Parathyroid adenoma (tissue), 2 donors: ENCODE results near the gene GALNT18.

Experiments
- H2AFZ ChIP-seq: fragments of 300-600 bp; sonication (generic); one replicate; pipeline ENCODE4 v1.7.0; 2017; ENCODE audit warnings: antibody characterized with exemption, mild to moderate bottlenecking
- H3K27ac ChIP-seq: fragments of 300-600 bp; sonication (generic); one replicate; pipeline ENCODE4 v1.7.0; 2017
- H3K27me3 ChIP-seq: fragments of 300-600 bp; sonication (generic); one replicate; pipeline ENCODE4 v1.7.0; 2017; ENCODE audit warnings: low read length; ENCODE audit not compliant: control insufficient read depth, insufficient read depth
- H3K36me3 ChIP-seq: fragments of 300-600 bp; sonication (generic); one replicate; pipeline ENCODE4 v1.7.0; 2017; ENCODE audit warnings: low read length; ENCODE audit not compliant: control insufficient read depth, insufficient read depth
- H3K4me1 ChIP-seq: fragments of 300-600 bp; sonication (generic); one replicate; pipeline ENCODE4 v1.7.0; 2017; ENCODE audit warnings: control low read depth
- H3K4me2 ChIP-seq: fragments of 300-600 bp; sonication (generic); one replicate; pipeline ENCODE4 v1.7.0; 2017; ENCODE audit warnings: low read length
- H3K4me3 ChIP-seq: fragments of 300-600 bp; sonication (generic); one replicate; pipeline ENCODE4 v1.7.0; 2017; ENCODE audit warnings: low read depth, low read length
- H3K79me2 ChIP-seq: fragments of 300-600 bp; sonication (generic); one replicate; pipeline ENCODE4 v1.7.0; 2017; ENCODE audit warnings: control low read depth
- H3K9ac ChIP-seq: fragments of 300-600 bp; sonication (generic); one replicate; pipeline ENCODE4 v1.7.0; 2017; ENCODE audit warnings: mild to moderate bottlenecking
- H3K9me3 ChIP-seq: fragments of 300-600 bp; sonication (generic); one replicate; pipeline ENCODE4 v1.7.0; 2017; ENCODE audit warnings: low read length; ENCODE audit not compliant: control insufficient read depth
- CTCF ChIP-seq: fragments of 300-600 bp; sonication (generic); IDR thresholded peaks from one replicate; pipeline ENCODE4 v1.7.0; 2017; ENCODE audit warnings: antibody characterized with exemption, mild to moderate bottlenecking
- donor health status: primary hyperparathyroidism.

Gene GALNT18

DNA sequence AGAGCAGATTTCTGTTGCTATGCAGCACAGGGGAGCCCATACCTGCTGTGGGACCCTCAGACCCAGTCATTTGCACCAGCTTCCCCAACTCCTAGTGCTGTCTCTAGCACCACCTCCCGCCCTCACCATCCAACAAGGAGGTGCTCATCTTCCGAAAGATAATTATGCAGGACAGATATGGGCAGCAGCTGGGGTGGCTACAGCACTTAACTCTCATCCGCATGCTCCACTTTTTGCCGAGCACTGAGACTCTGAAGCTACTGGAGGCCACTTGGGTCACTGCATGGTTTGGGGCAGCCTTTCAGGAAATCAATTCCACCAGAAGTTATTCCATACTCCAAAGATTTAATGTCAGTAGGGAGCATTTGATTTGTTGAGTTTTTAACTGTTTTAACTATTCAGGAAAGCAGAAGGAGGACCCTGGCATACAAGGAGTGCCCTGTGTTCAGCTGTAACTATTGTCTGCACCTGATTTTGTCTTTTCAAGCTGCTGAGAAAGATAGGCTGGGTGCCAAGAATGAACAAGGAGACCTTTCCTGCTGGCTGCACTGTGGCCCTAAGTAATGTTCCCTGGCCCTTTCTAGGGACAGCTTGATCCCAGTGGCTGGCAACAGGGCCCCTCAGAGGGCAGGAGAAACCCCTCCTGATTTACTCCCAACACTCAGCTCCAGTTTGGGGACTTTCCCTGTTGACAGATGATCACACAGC, 201.5 kb downstream of the GALNT18 start:
- Histone ChIP-seq H3K4me3 (no peak overlapping the region), H3K27ac (peak overlapping the region; percentile 24), H3K9me3 (no peaks in the 10 kb centered on the region), H3K79me2 (peaks cover 2% of the 10 kb centered on the region), H2AFZ (no peak overlapping the region), H3K9ac (no peak overlapping the region), H3K27me3 (no peaks in the 10 kb centered on the region), H3K4me1 (peaks cover 14% of the 10 kb centered on the region), H3K4me2 (peak overlapping the region; percentile 17), H3K36me3 (no peaks in the 10 kb centered on the region)
- TF ChIP-seq CTCF: no peak

- H3K27ac ChIP-seq: no peak overlapping the region
- H3K4me2 ChIP-seq: no peak overlapping the region
- no peak overlapping the region for H3K9ac ChIP-seq
- H3K36me3 ChIP-seq: no peaks in the 10 kb centered on the region
- H3K9me3 ChIP-seq: no peaks in the 10 kb centered on the region
- no peak for TF ChIP-seq CTCF
- peaks cover 14% of the 10 kb centered on the region for H3K4me1 ChIP-seq
- peaks cover 2% of the 10 kb centered on the region for H3K79me2 ChIP-seq
- no peak overlapping the region for H2AFZ ChIP-seq
- no peak overlapping the region for H3K4me3 ChIP-seq
- H3K27me3 ChIP-seq: no peaks in the 10 kb centered on the region
Observed at GRCh38 chr11:11419747-11420146, 202.1 kb downstream of the GALNT18 start.

DNA sequence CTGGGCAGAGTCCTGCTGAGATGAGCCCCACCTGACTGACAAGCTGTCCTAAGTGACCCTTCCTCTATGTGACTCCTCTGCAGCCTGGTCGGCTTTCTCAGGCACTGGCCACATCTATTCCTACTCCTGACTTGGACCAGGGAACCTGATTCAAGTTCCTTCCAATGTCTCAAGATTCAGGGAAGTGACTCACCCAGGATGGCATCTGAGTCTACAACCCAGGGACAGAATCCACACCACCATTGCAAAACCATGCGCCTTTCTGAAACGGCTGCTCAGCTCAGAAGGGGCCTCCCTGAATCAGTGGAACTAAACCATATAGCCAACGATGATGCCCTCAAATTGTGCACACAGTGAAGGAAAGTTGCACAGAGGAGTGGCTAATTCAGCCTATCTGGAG, 204.9 kb downstream of the GALNT18 start:
- Histone ChIP-seq H3K36me3 (no peaks in the 10 kb centered on the region), H3K4me2 (no peak overlapping the region), H3K4me1 (peaks cover 21% of the 10 kb centered on the region), H3K9ac (no peak overlapping the region), H2AFZ (no peak overlapping the region), H3K27me3 (no peaks in the 10 kb centered on the region), H3K79me2 (peaks cover 2% of the 10 kb centered on the region), H3K4me3 (no peak overlapping the region), H3K9me3 (no peaks in the 10 kb centered on the region), H3K27ac (no peak overlapping the region)
- no peak for TF ChIP-seq CTCF

DNA sequence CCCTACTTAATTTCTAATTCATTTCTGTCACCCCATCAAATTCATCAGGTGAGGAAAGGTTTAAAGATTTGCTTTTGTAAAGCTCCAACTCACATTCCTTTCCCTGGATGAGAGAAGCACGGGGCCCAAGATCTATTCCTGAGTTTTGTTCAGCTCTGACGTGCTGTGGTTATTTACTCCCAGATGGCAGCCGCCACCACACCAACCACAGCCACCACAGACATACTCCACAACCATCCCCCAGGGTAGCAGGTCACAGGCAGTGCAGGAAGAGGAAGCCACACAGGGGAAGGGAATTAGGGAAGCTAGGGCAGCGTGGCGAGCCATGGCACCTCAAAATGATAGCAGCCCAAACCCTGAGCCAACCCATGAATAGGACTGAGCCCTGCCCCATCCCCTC, 205.3 kb downstream of the GALNT18 start:
- Histone ChIP-seq H2AFZ (no peak overlapping the region), H3K36me3 (no peaks in the 10 kb centered on the region), H3K9ac (no peak overlapping the region), H3K4me1 (peaks cover 21% of the 10 kb centered on the region), H3K79me2 (peaks cover 2% of the 10 kb centered on the region), H3K4me2 (no peak overlapping the region), H3K9me3 (no peaks in the 10 kb centered on the region), H3K27me3 (no peaks in the 10 kb centered on the region), H3K27ac (no peak overlapping the region), H3K4me3 (no peak overlapping the region)
- no peak for TF ChIP-seq CTCF

DNA sequence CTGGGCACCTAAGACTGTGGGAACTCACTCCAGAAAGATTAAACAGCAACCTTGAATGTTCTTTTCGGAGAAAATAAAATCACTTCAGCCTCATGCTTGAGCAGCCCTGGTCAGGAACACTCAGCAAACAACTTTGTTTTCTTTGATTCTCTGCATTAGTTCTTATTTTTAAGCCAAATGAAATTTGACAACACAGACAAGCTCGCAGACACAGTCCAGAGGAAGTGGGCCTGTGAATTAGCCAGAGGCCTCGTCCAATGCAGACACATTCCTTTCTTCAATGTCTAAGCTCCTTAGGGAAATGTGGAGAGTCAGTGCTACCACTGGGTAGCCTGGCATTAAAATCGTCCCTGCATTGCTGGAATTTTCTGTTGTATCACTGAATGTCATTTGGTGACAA, 205.9 kb downstream of the GALNT18 start:
- H3K9me3 ChIP-seq: no peaks in the 10 kb centered on the region
- H3K27me3 ChIP-seq: no peaks in the 10 kb centered on the region
- no peak overlapping the region for H3K9ac ChIP-seq
- H3K4me3 ChIP-seq: no peak overlapping the region
- no peak overlapping the region for H3K4me2 ChIP-seq
- H3K27ac ChIP-seq: no peak overlapping the region
- no peak for TF ChIP-seq CTCF
- peaks cover 16% of the 10 kb centered on the region for H3K4me1 ChIP-seq
- no peak overlapping the region for H2AFZ ChIP-seq
- peaks cover 2% of the 10 kb centered on the region for H3K79me2 ChIP-seq
- no peaks in the 10 kb centered on the region for H3K36me3 ChIP-seq
